CD4-positive, alpha-beta T cell (primary cell): Measurements from ENCODE around the gene GPR33. TPM values are rescaled to one million over a fixed set of nuclear protein-coding genes. Genes with fewer than 3 reads are reported as not detected.

Experiments used
- ATAC-seq: fragments of 200-7000 bp; cut with Tn5 transposase; one replicate; pipeline ENCODE4 v1.10.0; 2022; ENCODE audit warnings: mild to moderate bottlenecking; ENCODE audit not compliant: poor library complexity
- CTCF ChIA-PET: fragments of 350-600 bp; sonication (Branson Sonifier 250); formaldehyde crosslinking; loops from one replicate; lab custom pipeline; 2021; ENCODE audit warnings: antibody characterized with exemption, inconsistent platforms; lab: Charles Lee
- POLR2A ChIA-PET: fragments of 350-600 bp; sonication (Branson Sonifier 250); formaldehyde crosslinking; loops from one replicate; lab custom pipeline; 2021; ENCODE audit warnings: antibody characterized with exemption, inconsistent platforms; lab: Charles Lee
- DNase-seq, 14 experiments: peaks; one replicate each; pipeline ENCODE4 v3.0.0-alpha.2; 2013 to 2020; ENCODE audit warnings: mixed read lengths in 2 of 14
- H3K27ac ChIP-seq, 2 donors: one replicate each; pipeline versions ENCODE4 v1.5.1 to v1.7.0; 2013; ENCODE audit warnings: low read length in 2 of 2, low read depth in 1 of 2, mild to moderate bottlenecking in 1 of 2
- H3K27me3 ChIP-seq, 2 experiments: 1 replicate in 1 of 2; 2 replicates in 1 of 2; pipeline versions ENCODE4 v1.6.1 to v1.7.0; 2013; ENCODE audit warnings: low read length in 2 of 2, control low read depth in 1 of 2, mild to moderate bottlenecking in 1 of 2, moderate library complexity in 1 of 2; ENCODE audit not compliant: insufficient read depth in 2 of 2, control insufficient read depth in 1 of 2
- H3K36me3 ChIP-seq: one replicate; pipeline ENCODE4 v1.6.1; 2013; ENCODE audit warnings: low read length, control low read depth; ENCODE audit not compliant: insufficient read depth
- H3K4me1 ChIP-seq: one replicate; pipeline ENCODE4 v1.6.1; 2013; ENCODE audit warnings: low read length, control low read depth; ENCODE audit not compliant: insufficient read depth
- H3K4me3 ChIP-seq: one replicate; pipeline ENCODE4 v1.5.1; 2013; ENCODE audit warnings: mild to moderate bottlenecking, low read length, moderate library complexity
- H3K9me3 ChIP-seq, 2 experiments: 1 replicate in 1 of 2; 2 replicates in 1 of 2; pipeline versions ENCODE4 v1.6.1 to v1.7.0; 2013; ENCODE audit warnings: low read length in 2 of 2, mild to moderate bottlenecking in 2 of 2, control low read depth in 1 of 2, moderate library complexity in 1 of 2; ENCODE audit not compliant: control insufficient read depth in 1 of 2, insufficient read depth in 1 of 2
- H3K27ac Mint-ChIP-seq: one replicate; pipeline ENCODE4 v1.8.0; 2020; ENCODE audit warnings: mixed read lengths
- H3K27me3 Mint-ChIP-seq: one replicate; pipeline ENCODE4 v1.8.0; 2021; ENCODE audit warnings: mixed read lengths
- H3K36me3 Mint-ChIP-seq: one replicate; pipeline ENCODE4 v1.8.0; 2021; ENCODE audit warnings: low read depth, mixed read lengths
- H3K4me1 Mint-ChIP-seq: one replicate; pipeline ENCODE4 v1.8.0; 2021; ENCODE audit warnings: low read depth, mixed read lengths
- H3K4me3 Mint-ChIP-seq: one replicate; pipeline ENCODE4 v1.8.0; 2020; ENCODE audit warnings: mild to moderate bottlenecking, mixed read lengths
- H3K9me3 Mint-ChIP-seq: one replicate; pipeline ENCODE4 v1.8.0; 2020; ENCODE audit warnings: mixed read lengths
- CTCF ChIP-seq: fragments of 200-600 bp; IDR thresholded peaks from one replicate; pipeline ENCODE4 v1.8.0; 2022; ENCODE audit warnings: antibody characterized with exemption, mild to moderate bottlenecking
- intact Hi-C, 2 experiments: fragments of 100-400 bp; cut with DNase I in 1 of 2; cut with micrococcal nuclease in 1 of 2; formaldehyde crosslinking; loops; one replicate each; pipeline versions ENCODE4 v1.15.1 to v1.9.0; 2023 to 2025; cut with DNase I, micrococcal nuclease
- total RNA-seq, 174 experiments: library from RNA in 2 of 174; stranded (reverse) in 2 of 174; gene quantifications; one replicate each; pipeline ENCODE4 v1.2.3 and lab custom pipeline; 2021 to 2026

Gene GPR33
- total RNA-seq, 2 experiments from 2014 or later = not detected

- peak within 1 kb of the TSS; percentile 95 for H3K4me3 ChIP-seq
- DNase-seq (peak; percentile 85 to 96 (median 91)), ATAC-seq (peak; percentile 97)
- Mint-ChIP-seq H3K4me3 (peak within 1 kb of the TSS; percentile 93), H3K9me3 (no peaks in the 10 kb centered on the region), H3K36me3 (peaks cover 25% of the 10 kb centered on the region), H3K27ac (peak within 1 kb of the TSS; percentile 94), H3K27me3 (no peaks in the 10 kb centered on the region), H3K4me1 (peaks cover 35% of the 10 kb centered on the region)
- H3K27ac ChIP-seq = peak within 1 kb of the TSS; percentile 39 to 71
- TF ChIP-seq CTCF = no peak
- no peaks in the 10 kb centered on the region for H3K9me3 ChIP-seq
- ChIA-PET CTCF (interaction anchor here (1.0 to 1.7 kb wide), 4 partner anchors 9 to 250 kb away, joined by 4 to 8 read pairs (median 4); partner anchors contain the start of genes HEATR5A and HECTD1), POLR2A (interaction anchor here (0.6 to 2.7 kb wide), 8 partner anchors 37 to 746 kb away, joined by 3 to 54 read pairs (median 4); partner anchors contain the start of genes AP4S1, HEATR5A, HECTD1 and NUBPL)
- intact Hi-C loops = loop anchor here (2.0 to 10.0 kb wide), 6 partner anchors 36 to 748 kb away; partner anchors contain the start of genes ARHGAP5 (in 2 of the 2), HEATR5A (in 2 of the 2), HECTD1 (in 1 of the 2) and NUBPL (in 1 of the 2)
- H3K27me3 ChIP-seq = no peaks in the 10 kb centered on the region
- H3K36me3 ChIP-seq = peaks cover 4% of the 10 kb centered on the region
- peaks cover 9% of the 10 kb centered on the region for H3K4me1 ChIP-seq
Measured at GRCh38 chr14:31456841-31457664, 30.8 kb downstream of the GPR33 start, which contains the start of gene DTD2. DTD2 (minus strand) TSS chr14:31457506; CDS start chr14:31457393, 113 bp downstream.

- Histone ChIP-seq H3K9me3 (no peaks in the 10 kb centered on the region), H3K36me3 (peaks cover 23% of the 10 kb centered on the region), H3K27me3 (no peaks in the 10 kb centered on the region), H3K4me3 (no peak overlapping the region), H3K27ac (no peak overlapping the region), H3K4me1 (no peaks in the 10 kb centered on the region)
- ChIA-PET CTCF (interaction anchor here (0.7 to 0.8 kb wide), 2 partner anchors 16 to 29 kb away, joined by 3 to 4 read pairs; partner anchors contain the start of gene HEATR5A), POLR2A (interaction anchor here (1.0 to 1.8 kb wide), 3 partner anchors 11 to 242 kb away, joined by 3 to 9 read pairs (median 4); partner anchors contain the start of genes HEATR5A and HECTD1)
- TF ChIP-seq CTCF = peak; percentile 50
- Mint-ChIP-seq H3K9me3 (no peaks in the 10 kb centered on the region), H3K27ac (no peak overlapping the region), H3K4me1 (peaks cover 11% of the 10 kb centered on the region), H3K4me3 (no peak overlapping the region), H3K36me3 (peaks cover 60% of the 10 kb centered on the region), H3K27me3 (no peaks in the 10 kb centered on the region)
- DNase-seq (peak in 3 of 14 experiments; percentile 19 to 27 (median 26)), ATAC-seq (peak; percentile 51)
- intact Hi-C loops = loop anchor here in 1 of 2 experiments (10.0 kb wide), 2 partner anchors 245 to 755 kb away; partner anchors contain the start of genes HECTD1, RNU6-7 and RNU6-8
Measured at GRCh38 chr14:31449971-31450610, 37.7 kb downstream of the GPR33 start.

- CTCF ChIA-PET = interaction anchor here (0.5 to 0.8 kb wide), 2 partner anchors 15 to 476 kb away, joined by 3 to 4 read pairs; no protein-coding TSS in a partner anchor
- Mint-ChIP-seq H3K27ac (no peak overlapping the region), H3K9me3 (no peaks in the 10 kb centered on the region), H3K36me3 (peaks cover 62% of the 10 kb centered on the region), H3K27me3 (no peaks in the 10 kb centered on the region), H3K4me3 (no peak overlapping the region), H3K4me1 (peaks cover 6% of the 10 kb centered on the region)
- no peak for DNase-seq
- Histone ChIP-seq H3K27ac (no peak overlapping the region), H3K36me3 (peaks cover 23% of the 10 kb centered on the region), H3K4me1 (no peaks in the 10 kb centered on the region), H3K9me3 (no peaks in the 10 kb centered on the region), H3K4me3 (no peak overlapping the region), H3K27me3 (no peaks in the 10 kb centered on the region)
- ATAC-seq = no peak
- intact Hi-C loops = no loop called here
- TF ChIP-seq CTCF = no peak
- POLR2A ChIA-PET = interaction anchor here (1.0 to 1.8 kb wide), 3 partner anchors 12 to 241 kb away, joined by 3 to 9 read pairs (median 4); partner anchors contain the start of genes HEATR5A and HECTD1
Measured at GRCh38 chr14:31449136-31449535, 38.7 kb downstream of the GPR33 start.
